Mucosa of stomach (tissue), 1 donor: ENCODE measurements around the gene SLC39A11.

Experiments
- H3K27me3 ChIP-seq: one replicate; pipeline ENCODE4 v1.7.0; 2013; ENCODE audit warnings: mild to moderate bottlenecking, low read length; ENCODE audit not compliant: control insufficient read depth, insufficient read depth
- H3K36me3 ChIP-seq: one replicate; pipeline ENCODE4 v1.7.0; 2013; ENCODE audit warnings: low read length; ENCODE audit not compliant: control insufficient read depth, insufficient read depth
- H3K4me1 ChIP-seq: one replicate; pipeline ENCODE4 v1.7.0; 2013; ENCODE audit warnings: mild to moderate bottlenecking, low read length; ENCODE audit not compliant: control insufficient read depth, insufficient read depth
- H3K4me3 ChIP-seq: one replicate; pipeline ENCODE4 v1.7.0; 2013; ENCODE audit warnings: low read length
- H3K9ac ChIP-seq: one replicate; pipeline ENCODE4 v1.7.0; 2013; ENCODE audit warnings: mild to moderate bottlenecking, low read length, moderate library complexity
- H3K9me3 ChIP-seq: one replicate; pipeline ENCODE4 v1.7.0; 2013; ENCODE audit warnings: mild to moderate bottlenecking, low read length, moderate library complexity; ENCODE audit not compliant: control insufficient read depth
- donor health status: Pancreatic carcinoma.

The SLC39A11 gene

GRCh38 chr17:72927760-72928159 is 164.7 kb downstream of the SLC39A11 start:
- Histone ChIP-seq H3K4me1 (peaks cover 27% of the 10 kb centered on the region), H3K9ac (no peak overlapping the region), H3K36me3 (no peaks in the 10 kb centered on the region), H3K27me3 (no peaks in the 10 kb centered on the region), H3K9me3 (no peaks in the 10 kb centered on the region), H3K4me3 (no peak overlapping the region)

GRCh38 chr17:72927146-72927545 is 165.3 kb downstream of the SLC39A11 start:
- Histone ChIP-seq H3K4me3 (no peak overlapping the region), H3K9ac (no peak overlapping the region), H3K4me1 (peaks cover 27% of the 10 kb centered on the region), H3K27me3 (no peaks in the 10 kb centered on the region), H3K9me3 (no peaks in the 10 kb centered on the region), H3K36me3 (no peaks in the 10 kb centered on the region)

GRCh38 chr17:72926171-72926570 is 166.3 kb downstream of the SLC39A11 start:
- H3K4me3 ChIP-seq, result no peak overlapping the region
- H3K36me3 ChIP-seq, result no peaks in the 10 kb centered on the region
- H3K9me3 ChIP-seq, result no peaks in the 10 kb centered on the region
- H3K27me3 ChIP-seq, result no peaks in the 10 kb centered on the region
- H3K9ac ChIP-seq, result no peak overlapping the region
- H3K4me1 ChIP-seq, result peaks cover 23% of the 10 kb centered on the region

- Histone ChIP-seq H3K4me3 (no peak overlapping the region), H3K36me3 (no peaks in the 10 kb centered on the region), H3K27me3 (no peaks in the 10 kb centered on the region), H3K4me1 (peaks cover 20% of the 10 kb centered on the region), H3K9me3 (no peaks in the 10 kb centered on the region), H3K9ac (no peak overlapping the region)
These were observed 168.3 kb downstream of the SLC39A11 start for GRCh38 chr17:72924196-72924595.

- H3K36me3 ChIP-seq, result no peaks in the 10 kb centered on the region
These were observed 170.3 kb downstream of the SLC39A11 start for GRCh38 chr17:72922219-72922618.

GRCh38 chr17:72921347-72922054 is 171.0 kb downstream of the SLC39A11 start:
- Histone ChIP-seq H3K36me3 (no peaks in the 10 kb centered on the region), H3K9me3 (no peaks in the 10 kb centered on the region), H3K27me3 (no peaks in the 10 kb centered on the region), H3K9ac (no peak overlapping the region), H3K4me3 (no peak overlapping the region), H3K4me1 (peaks cover 8% of the 10 kb centered on the region)

More at GRCh38 chr17:72922219-72922618, 170.3 kb downstream of the SLC39A11 start:
- Histone ChIP-seq H3K4me1 (peaks cover 8% of the 10 kb centered on the region), H3K9me3 (no peaks in the 10 kb centered on the region), H3K4me3 (no peak overlapping the region), H3K9ac (no peak overlapping the region), H3K27me3 (no peaks in the 10 kb centered on the region)

- Histone ChIP-seq H3K36me3 (no peaks in the 10 kb centered on the region), H3K4me3 (no peak overlapping the region), H3K9ac (no peak overlapping the region), H3K4me1 (peaks cover 8% of the 10 kb centered on the region), H3K27me3 (no peaks in the 10 kb centered on the region), H3K9me3 (no peaks in the 10 kb centered on the region)
These were observed 172.0 kb downstream of the SLC39A11 start for GRCh38 chr17:72920513-72920912.

GRCh38 chr17:72916991-72917390 is 175.5 kb downstream of the SLC39A11 start:
- Histone ChIP-seq H3K27me3 (no peaks in the 10 kb centered on the region), H3K4me1 (no peaks in the 10 kb centered on the region), H3K9me3 (no peaks in the 10 kb centered on the region), H3K36me3 (no peaks in the 10 kb centered on the region), H3K9ac (no peak overlapping the region), H3K4me3 (no peak overlapping the region)

- no peak overlapping the region for H3K4me3 ChIP-seq
- no peaks in the 10 kb centered on the region for H3K27me3 ChIP-seq
- no peaks in the 10 kb centered on the region for H3K4me1 ChIP-seq
- no peaks in the 10 kb centered on the region for H3K36me3 ChIP-seq
- no peak overlapping the region for H3K9ac ChIP-seq
- no peaks in the 10 kb centered on the region for H3K9me3 ChIP-seq
These were observed 176.8 kb downstream of the SLC39A11 start for GRCh38 chr17:72915625-72916081.

GRCh38 chr17:72913142-72913682 is 179.3 kb downstream of the SLC39A11 start:
- Histone ChIP-seq H3K4me3 (no peak overlapping the region), H3K9me3 (no peaks in the 10 kb centered on the region), H3K36me3 (no peaks in the 10 kb centered on the region), H3K27me3 (no peaks in the 10 kb centered on the region), H3K4me1 (no peaks in the 10 kb centered on the region), H3K9ac (no peak overlapping the region)

- peaks cover 4% of the 10 kb centered on the region for H3K4me1 ChIP-seq
- H3K9ac ChIP-seq, result no peak overlapping the region
- H3K27me3 ChIP-seq, result no peaks in the 10 kb centered on the region
- no peaks in the 10 kb centered on the region for H3K36me3 ChIP-seq
- H3K9me3 ChIP-seq, result no peaks in the 10 kb centered on the region
- H3K4me3 ChIP-seq, result no peak overlapping the region
These were observed 186.2 kb downstream of the SLC39A11 start for GRCh38 chr17:72906306-72906705.

GRCh38 chr17:72903522-72903921 is 189.0 kb downstream of the SLC39A11 start:
- Histone ChIP-seq H3K4me1 (peaks cover 8% of the 10 kb centered on the region), H3K27me3 (no peaks in the 10 kb centered on the region), H3K4me3 (no peak overlapping the region), H3K9ac (no peak overlapping the region), H3K36me3 (no peaks in the 10 kb centered on the region), H3K9me3 (no peaks in the 10 kb centered on the region)
